HG03095 (cell line): ENCODE measurements around the gene SLC7A14.

Source experiments
- ATAC-seq: cut with Tn5 transposase; IDR thresholded peaks from one replicate; pipeline ENCODE4 v1.9.1; 2021; ENCODE audit warnings: moderate library complexity; ENCODE audit not compliant: unreplicated experiment

The SLC7A14 gene

DNA sequence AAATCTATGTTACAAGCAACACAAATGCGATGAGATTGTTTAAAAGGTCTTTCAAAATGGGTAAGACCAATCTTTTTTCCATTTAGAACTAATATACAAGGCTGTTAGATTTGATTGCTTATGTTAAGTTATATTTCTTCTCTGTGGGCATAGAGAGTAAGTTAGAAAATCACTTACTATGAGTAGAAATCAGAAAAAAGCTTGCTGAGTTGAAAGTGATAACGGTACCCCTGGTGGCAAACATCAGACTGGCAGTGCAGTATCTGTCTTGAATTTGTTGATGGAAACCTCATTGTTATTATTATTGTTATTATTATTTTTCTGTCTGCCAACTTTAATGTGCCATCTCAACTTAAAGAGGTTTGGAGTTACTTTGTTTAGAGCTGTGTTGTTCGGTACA is 154.8 kb downstream of the SLC7A14 start:
- ATAC-seq = no peak

DNA sequence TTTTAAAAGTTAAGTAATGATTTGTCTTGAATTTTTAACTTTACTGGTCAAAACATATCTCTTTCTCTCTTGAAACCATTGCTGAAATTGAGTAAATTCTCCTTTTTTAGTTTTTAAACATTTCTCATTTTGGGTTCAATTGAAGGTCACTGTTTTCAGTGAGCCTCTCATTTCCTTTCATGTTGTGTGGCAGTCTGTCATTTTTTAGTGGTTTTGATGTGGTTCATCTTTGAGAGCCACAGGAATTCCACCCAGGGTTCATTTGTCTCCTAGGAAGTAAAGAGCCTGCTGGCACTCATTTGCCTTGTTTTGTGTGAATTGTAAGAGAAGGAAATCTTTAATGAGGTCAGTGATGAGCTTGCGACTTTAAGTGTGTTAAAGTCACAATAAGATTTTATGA is 156.8 kb downstream of the SLC7A14 start:
- ATAC-seq = no peak

DNA sequence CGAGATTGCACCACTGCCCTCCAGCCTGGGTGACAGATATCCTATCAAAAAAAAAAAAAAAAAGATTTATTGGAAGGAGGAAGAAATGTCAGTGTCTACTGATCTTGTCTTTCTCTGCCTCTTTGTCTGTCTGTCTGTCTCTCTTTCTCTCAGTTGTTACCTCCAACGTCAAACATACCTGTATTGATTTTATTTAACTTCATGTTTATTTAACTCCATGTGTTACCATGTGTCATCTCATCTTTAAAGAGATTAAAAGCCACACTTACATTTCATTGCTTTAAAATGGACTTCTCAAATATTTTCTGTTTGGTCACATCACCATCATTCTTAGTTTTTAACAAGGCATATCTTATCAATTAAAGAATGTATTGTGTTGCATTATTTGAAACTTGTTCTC is 157.8 kb downstream of the SLC7A14 start:
- no peak for ATAC-seq

DNA sequence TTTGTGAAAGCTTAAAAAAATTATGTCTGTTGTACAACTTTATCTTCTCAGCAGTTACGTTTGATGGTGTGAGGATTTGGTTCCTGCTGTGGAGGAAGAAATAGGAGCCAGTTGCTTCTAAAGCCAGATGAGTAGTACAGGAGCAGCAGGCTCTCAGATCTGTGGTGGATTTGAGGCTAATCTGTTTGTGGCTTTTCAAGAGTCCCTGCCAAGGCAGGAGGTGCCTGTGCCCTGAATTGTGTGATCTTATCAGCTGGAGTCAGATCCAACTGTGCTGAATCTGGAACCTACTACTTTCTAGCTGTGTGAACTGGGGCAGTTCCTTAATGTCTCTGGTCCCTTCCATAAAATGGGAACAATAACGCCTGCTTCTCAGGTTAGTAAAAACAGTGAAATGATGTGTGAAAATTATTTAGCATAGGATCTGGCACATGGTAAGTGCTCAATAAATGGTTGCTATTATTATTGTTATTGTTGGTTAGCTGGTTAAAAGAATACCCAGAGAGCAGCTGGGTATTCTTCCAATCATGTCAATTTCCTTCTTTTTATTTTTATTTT is 159.6 kb downstream of the SLC7A14 start:
- no peak for ATAC-seq

DNA sequence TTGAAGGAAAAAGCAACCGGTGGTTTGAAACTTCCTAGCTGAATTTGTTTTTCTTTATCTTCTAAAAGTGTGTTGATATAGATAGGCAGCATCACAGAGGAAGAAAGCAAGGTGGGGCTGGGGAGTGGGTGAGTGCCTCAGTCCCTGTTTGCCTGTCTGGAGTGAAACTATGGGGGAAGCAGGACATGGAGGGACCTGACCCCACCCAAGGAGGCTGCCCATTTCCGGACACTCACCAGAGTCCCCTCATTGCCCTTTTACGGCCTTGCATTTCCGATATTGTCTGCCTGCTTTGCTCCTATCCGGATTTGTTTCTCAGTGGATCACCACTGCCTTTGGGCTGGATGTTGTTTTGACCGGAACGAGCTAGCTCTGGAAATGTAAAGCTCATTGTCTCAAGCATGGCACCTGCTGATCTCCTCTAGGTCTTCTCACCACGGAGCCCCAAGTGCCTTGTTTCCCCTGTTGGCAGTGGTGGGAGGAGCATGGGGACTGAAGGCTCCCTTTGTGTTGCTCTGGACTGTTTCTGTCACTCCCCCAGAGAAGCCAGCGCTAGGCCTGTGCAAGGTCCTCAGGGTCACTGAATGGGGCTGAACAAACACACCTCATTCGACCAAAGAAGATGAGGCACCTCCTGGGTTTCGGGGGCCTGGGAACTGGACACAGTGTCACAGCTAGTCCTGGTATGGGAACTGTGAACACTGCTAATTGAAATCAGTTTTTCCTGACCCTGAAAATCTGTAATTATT is 160.2 kb downstream of the SLC7A14 start:
- no peak for ATAC-seq

DNA sequence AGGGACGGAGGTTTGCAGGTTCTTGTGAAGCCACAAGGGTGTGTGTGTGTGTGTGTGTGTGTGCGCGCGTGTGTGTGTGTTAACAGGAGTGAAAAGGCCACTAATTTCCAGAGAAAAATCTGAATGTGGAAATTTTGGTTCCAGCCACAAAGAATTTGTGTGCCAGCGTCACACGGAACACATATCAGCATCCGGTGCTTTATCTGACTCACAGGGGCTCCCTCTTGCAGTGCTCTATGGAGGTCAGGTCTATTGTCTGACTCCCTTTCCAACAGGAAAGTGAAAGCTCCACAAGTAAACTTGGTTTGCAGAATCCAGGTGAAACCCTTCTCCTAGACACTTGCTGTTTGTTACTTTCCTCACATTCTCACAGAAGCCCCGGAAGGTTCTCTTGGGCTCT is 161.0 kb downstream of the SLC7A14 start:
- ATAC-seq = no peak

DNA sequence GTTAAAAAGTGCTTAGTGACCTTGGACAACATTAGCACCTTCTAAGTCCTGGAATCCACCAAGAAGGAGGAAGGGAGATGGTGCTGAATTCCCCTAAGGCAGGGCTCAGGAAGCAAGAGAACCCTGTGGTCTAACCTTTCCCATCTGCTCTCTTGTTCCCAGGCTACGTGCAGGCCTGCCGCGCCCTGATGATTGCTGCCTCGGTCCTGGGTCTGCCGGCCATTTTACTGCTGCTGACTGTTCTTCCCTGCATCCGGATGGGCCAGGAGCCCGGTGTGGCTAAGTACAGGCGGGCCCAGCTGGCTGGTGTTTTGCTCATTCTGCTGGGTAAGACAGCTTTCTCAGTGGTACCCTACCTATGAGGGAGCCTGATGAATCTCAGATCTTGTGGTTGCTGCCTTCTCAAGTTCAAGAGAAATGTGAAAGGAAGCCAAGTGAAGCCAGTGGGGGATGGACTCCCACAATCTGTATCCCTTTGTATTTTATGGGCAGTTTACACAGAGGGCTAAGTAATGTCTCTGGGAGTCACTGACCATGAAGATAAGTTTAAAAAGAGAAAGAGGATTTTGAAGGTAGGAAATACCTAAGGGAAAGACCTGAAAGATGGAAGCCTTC is 162.8 kb downstream of the SLC7A14 start:
- ATAC-seq = no peak

DNA sequence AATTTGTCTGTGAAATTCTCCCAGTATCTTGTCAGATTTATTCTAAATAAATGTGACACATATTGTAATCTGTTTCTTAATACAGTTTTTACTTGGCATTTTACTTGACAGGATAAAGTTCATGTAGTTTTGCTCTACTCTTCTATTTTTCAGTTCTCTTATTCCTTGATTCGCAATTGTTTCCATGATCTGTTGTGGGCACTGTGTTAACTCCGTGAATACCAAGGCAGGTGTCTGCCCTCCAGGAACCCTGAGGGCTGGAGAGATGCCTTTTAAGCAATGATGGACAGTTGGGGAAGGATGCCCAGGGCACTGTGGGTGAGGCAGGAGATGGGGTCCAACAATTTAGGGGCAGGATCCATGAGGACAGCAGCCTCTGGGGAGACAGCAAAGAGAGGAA is 164.1 kb downstream of the SLC7A14 start:
- no peak for ATAC-seq

DNA sequence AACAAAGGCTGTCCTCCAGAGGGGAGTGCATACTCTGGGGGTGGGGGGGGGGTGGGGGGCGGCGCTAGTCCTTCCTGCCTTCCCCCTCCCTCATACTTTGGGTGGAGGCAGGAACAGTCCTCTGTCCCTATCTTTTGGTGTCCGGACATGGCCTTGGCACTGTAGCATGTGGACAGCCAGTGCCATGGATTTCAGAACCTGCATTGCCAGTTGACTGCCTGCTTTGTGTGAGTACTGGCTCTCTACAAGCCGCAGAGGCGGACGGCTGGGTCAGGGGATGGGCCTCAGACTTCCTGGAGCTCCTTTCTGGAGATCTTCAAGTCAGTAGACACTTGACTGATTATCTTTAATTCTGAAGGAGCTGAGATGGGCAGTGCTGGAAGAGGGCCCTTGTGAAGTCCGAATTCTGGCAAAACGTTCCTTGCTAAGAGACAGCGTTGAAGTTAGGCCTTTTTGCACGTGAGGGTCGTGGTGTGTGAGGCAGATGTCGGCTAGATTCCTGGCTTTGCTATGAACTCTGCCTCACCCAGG is 164.7 kb downstream of the SLC7A14 start:
- no peak for ATAC-seq

DNA sequence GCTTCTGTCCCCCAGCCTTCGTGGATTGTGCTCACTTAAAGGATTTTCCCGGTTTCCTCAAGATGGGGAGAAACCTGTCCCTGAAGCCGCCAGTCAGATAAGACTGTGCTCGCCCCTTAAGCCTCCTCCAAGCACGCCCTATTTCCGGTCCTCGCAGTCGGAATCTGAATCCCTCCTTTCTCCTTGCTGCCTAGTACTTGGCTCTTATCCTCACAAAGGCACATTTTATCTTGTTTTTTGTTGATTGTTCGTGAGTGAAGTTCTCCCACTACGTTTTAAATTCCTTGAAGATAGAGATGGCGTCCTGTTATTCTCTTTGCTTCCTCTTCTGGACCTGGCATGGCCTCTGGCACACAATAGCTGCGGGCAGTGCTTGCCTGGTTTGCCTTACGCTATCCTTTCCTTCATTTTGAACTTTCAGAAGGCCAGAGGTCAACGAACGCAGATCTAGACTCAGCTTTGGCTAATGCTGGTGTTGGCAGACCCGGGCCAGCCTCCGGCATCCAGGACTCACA is 165.5 kb downstream of the SLC7A14 start:
- no peak for ATAC-seq

DNA sequence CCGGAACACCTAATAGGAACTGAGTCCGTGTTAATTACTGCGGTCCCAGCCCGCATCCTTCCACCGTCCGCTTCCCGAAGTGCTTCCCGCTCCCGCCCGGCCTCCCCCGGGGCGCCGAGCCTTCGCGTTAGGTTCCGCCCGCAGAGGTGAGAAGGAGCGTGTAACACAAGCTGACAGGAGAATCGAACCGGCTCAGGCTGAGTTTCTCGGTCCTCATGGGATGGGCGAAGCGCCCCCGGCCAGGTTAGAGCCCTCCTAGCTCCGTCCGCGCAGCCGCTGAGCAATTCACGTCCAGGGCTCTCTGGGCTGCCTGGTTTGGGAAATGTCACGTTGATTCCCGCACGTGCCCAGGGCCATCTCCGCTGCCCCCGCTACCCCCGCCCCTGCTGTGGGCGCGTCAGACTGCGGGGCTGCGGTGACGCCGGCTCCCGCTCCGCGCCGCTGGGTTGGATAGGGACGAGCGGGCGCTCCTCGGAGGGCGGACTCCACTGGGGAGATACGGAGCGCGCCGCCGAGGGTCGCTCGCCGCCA is 166.3 kb downstream of the SLC7A14 start:
- no peak for ATAC-seq

DNA sequence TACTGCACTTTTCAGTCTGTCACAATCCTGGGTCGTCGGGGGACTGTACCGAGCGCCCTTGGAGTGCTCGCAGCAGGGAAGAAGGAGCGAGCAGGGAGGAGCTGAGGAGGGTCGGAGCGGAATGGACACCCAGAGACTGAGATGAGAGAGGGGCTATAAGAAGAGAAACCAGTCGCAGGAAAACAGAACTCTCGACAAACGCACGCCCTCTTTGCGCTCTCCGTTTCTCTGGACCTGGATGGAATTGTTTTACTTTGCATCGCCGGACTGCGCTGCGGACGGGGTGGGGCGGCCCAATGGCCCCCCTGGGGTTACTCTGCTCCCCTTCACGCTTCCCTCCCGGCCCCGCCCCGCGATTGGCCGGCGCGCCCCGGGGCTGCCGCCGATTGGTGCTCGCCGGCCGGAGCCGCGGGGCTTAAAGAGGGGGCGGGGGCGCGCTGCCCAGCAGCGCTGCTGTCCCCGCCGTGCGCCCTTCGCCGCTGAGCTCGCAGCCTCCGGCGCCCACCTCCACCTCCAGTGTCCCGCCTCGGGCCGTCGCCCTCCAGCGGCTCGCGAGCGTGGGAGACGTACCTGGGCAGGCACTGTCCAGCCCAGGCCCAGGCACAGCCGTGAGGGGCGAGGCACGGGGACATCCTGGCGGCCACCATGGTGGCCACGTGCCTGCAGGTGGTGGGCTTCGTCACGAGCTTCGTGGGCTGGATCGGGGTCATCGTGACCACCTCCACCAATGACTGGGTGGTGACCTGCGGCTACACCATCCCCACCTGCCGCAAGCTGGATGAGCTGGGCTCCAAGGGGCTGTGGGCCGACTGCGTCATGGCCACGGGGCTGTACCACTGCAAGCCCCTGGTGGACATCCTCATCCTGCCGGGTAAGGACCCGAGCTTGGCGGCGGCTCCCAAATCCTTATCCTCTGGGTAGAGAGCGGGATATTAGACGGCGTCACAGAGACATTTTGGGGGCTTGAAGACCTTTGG is 167.2 kb downstream of the SLC7A14 start, which contains the start of gene CLDN11:
CLDN11 (plus strand) TSS at position 447 of the 977 bp plus-strand sequence; CDS start at position 646, 199 bp downstream.
- no peak for ATAC-seq

DNA sequence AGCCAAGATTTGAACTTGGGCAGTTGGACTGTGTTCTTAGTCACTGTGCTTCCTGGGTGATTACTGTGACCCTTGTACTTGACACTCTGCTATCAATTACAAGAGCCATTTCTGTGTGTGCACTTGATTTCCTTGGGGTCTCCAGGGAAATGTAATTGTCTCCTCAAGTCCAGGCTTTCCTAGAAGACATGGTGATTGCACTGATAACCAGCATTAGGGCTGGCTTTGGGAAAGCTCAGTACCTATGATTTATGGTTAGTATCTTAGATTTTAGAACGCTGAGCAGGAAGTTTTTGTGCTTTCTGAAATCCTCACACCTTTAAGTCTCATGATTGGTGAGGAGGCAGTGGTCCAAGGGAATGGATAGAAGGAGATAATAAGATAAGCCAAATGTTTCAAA is 168.8 kb downstream of the SLC7A14 start:
- ATAC-seq = no peak

DNA sequence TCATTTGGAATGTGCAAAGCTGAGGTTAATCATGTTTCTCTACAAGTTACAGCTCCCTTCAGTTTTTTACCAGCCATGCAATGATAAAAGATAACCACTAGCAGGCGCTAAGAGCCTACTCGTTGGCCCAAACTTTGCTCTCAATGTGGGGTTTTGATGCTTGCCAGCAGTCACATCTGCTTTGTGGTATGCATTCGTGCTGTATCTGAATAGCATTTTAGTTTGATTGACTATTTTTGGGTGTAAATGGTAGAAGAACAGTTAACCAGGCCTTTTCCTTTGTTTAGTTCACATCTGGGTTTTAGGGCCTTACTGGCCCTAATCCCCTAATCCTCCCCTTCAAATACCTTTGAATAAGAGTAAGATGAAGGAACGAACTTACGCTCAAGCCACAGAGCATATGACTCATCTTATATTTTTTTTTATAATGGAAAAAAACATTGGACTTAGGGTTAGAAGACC is 171.6 kb downstream of the SLC7A14 start:
- no peak for ATAC-seq

DNA sequence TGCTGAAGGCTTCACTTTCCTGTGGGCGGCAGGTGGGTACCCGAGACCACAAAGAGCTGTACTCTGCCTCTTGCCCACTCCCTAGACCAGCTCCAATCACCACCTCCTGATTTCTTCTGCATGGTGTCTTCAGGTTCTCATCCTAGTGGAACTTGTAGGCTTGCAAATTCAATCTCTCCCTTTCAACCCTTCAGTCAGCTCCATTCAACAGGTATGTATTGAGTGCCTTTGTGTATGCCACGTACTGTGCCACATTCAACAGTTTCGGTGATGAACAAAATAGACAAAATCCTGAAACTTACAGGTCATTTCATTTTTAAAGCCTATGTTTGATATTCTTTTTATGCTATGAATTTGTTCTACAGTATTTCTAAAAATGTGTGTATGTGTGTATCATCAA is 172.6 kb downstream of the SLC7A14 start:
- no peak for ATAC-seq

DNA sequence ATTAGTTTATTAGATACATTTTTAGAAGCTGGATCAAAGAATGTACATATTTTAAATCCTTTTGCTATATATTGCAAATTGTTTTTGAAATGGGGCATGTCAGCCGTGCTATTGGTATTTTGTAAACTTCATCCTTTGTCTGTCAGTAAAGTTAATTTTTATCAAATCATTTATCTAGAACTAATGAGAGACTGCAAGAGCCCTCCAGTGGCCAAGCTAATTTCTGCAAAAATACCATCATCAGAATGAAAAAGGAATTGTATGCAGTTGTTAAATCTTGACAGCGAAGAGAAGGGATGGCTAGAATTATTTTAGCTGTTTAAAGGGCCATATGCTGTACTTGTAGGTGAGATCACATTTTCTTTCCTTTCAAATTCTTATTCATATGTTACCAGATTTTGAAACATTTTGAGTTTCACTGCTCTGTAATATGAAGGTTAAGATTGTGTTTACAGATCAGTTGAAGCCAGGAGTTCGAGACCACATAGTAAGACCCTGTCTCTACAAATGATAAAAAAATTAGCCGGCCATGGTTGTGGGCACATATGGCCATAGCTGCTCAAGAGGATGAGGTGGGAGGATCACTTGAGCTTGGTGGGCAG is 175.3 kb downstream of the SLC7A14 start:
- no peak for ATAC-seq
